ENCODE data around the gene ZNF441.

- TF ChIP-seq EZH2 (IDR thresholded peaks at IDR 0.05; ENCODE audit: borderline replicate concordance, low read depth, low read length, severe bottlenecking) (no peak), CTCF (IDR thresholded peaks at IDR 0.05; ENCODE audit: borderline replicate concordance, extremely low read depth, low read length, poor library complexity, severe bottlenecking) (no peak)
Observed at GRCh38 chr19:11814700-11815035, 47.9 kb downstream of the ZNF441 start.

Measured in DND-41 (cell line).